Measurements from ENCODE around the gene SLC25A43.
"Not testable (repeated sequence)": the region's sequence is repeated elsewhere in the genome, so short reads cannot be mapped to it uniquely, and the experiment has no call there.

GRCh38 chrX:119387426-119387825 lies 11.7 kb upstream of the SLC25A43 start:
- TF ChIP-seq CTCF (IDR thresholded peaks at IDR 0.05 in 4 of 5, conservative IDR thresholded peaks at IDR 0.05 in 1 of 5); POLR2A (IDR thresholded peaks at IDR 0.05): not testable (repeated sequence)

All from gastrocnemius medialis (tissue), 4 donors.